SK-MEL-5 (cell line): Measurements from ENCODE around the gene CEP97. TPM values are rescaled to one million over a fixed set of nuclear protein-coding genes. Genes with fewer than 3 reads are reported as not detected.

Experiments
- DNase-seq: peaks from one replicate; pipeline ENCODE4 v3.0.0-alpha.2; 2016; ENCODE audit warnings: low read depth, low spot score
- in situ Hi-C: cut with HindIII; loops from 2 replicates; pipeline ENCODE4 v1.10.0; 2016; ENCODE audit warnings: low sequenced_read_pairs, high pct_unique_total_duplicates, low pct_unique_long_range_greater_than_20kb
- total RNA-seq: library from RNA; depleted of rRNA; stranded (reverse); fragments of >200 nt; shearing (Covaris generic); gene quantifications from 2 replicates; pipeline ENCODE4 v1.2.3, GENCODE V29; 2014

The CEP97 gene
- total RNA-seq, 1 experiment from 2014 or later = 17.9 TPM

DNA sequence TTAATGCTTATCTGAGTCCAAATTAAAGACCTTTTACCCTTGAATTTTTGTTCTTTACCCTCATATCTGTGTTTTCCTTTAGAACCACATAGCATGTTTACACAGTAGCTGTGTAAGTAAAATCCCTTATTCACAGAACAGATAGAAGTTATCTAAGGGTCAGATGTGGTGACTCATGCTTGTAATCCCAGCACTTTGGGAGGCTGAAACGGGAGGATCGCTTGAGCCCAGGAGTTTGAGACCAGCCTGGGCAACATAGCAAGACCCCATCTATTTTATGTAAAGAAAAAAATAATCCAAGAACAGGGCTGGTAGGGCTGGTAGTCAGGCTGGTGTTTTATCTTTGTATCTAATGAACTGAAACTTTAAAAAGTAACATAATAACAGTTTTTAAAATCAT lies 77.8 kb downstream of the CEP97 start:
- in situ Hi-C loops = loop anchor here (25.0 kb wide), 1 partner anchor 735 kb away; no protein-coding TSS in a partner anchor
- DNase-seq = no peak

DNA sequence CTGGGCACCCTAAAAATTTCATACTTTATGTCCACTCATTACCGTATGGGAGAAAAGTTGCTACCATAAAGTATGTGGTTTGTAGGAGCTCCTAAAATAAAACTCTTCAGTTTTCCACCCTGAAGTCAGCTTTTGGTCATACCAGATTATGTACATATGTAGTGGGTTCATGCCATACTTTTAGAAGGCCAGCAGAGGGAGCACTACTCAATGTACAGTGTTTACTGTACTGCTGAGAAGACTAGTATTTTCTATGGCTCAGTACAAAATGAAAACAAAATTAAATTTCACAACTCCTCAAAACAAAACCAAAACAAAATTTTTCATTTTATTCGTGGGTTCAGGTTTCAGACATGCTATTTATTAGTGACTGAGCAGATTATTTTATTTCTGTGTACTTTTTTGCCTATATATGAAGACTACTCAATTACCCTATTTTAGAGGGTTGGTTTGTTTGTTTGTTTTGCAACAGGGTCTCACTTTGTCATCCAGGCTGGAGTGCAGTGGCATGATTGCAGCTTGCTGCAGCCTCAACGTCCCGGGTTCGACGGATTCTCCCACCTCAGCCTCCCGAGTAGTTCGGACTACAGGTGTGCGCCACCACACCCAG lies 78.9 kb downstream of the CEP97 start:
- in situ Hi-C loops = loop anchor here (25.0 kb wide), 1 partner anchor 734 kb away; no protein-coding TSS in a partner anchor
- DNase-seq = peak; percentile 84

DNA sequence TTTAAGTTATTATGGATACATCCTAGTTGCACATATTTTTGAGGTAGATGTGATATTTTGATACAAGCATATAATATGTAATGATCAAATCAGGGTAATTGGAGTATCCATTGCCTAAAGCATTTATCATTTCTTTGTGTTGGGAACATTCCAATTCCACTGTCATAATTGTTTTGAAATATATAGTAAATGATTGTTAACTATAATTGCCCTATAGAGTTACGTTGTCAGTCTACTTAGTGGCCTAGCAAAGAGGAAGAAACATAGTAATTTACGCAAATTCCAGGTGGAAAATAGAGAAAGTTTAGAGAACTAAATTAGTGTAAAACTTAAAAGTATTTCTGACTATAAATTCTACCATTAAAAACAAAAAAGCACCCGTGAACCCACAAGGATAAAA lies 79.5 kb downstream of the CEP97 start:
- DNase-seq = no peak
- in situ Hi-C loops = loop anchor here (25.0 kb wide), 1 partner anchor 733 kb away; no protein-coding TSS in a partner anchor

DNA sequence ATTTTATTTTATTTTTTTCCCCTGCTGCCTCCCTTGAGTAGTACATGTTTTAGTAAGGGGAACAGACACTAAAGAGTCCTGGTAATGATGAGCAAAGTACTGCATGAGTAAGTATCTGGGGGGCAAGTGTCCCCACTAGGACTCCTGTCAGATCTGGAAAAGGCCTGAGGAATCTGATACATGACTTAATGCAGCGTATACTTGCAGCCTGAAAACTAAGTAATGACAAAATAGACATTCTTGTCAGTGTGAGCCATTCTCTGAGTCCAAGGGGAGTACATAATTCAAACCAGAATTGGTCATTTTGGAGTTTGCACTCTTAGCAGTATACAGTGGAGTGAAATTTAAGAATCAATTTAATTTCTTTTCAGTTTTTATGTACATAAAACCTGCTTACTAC lies 82.1 kb downstream of the CEP97 start:
- no peak for DNase-seq
- in situ Hi-C loops = loop anchor here (25.0 kb wide), 1 partner anchor 731 kb away; no protein-coding TSS in a partner anchor

DNA sequence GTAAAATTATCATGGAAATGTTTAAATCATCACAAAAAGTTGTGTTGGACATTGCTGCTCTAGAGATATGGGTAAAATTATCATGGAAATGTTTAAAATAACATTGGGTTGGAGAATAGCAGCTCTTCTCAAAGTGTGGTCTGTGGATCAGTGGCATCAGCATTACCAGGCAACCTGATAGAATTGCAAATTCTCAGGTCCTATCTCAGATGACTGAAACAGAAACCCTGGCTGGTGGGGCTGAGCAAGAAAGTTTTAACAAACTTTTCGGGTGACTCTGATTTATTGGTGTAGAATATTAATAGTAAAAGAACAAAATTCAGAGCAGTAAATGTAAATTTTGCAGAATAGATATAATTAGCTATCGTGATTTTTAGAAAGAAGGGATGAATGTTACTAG lies 83.5 kb downstream of the CEP97 start:
- no peak for DNase-seq
- in situ Hi-C loops = loop anchor here (25.0 kb wide), 1 partner anchor 729 kb away; no protein-coding TSS in a partner anchor

DNA sequence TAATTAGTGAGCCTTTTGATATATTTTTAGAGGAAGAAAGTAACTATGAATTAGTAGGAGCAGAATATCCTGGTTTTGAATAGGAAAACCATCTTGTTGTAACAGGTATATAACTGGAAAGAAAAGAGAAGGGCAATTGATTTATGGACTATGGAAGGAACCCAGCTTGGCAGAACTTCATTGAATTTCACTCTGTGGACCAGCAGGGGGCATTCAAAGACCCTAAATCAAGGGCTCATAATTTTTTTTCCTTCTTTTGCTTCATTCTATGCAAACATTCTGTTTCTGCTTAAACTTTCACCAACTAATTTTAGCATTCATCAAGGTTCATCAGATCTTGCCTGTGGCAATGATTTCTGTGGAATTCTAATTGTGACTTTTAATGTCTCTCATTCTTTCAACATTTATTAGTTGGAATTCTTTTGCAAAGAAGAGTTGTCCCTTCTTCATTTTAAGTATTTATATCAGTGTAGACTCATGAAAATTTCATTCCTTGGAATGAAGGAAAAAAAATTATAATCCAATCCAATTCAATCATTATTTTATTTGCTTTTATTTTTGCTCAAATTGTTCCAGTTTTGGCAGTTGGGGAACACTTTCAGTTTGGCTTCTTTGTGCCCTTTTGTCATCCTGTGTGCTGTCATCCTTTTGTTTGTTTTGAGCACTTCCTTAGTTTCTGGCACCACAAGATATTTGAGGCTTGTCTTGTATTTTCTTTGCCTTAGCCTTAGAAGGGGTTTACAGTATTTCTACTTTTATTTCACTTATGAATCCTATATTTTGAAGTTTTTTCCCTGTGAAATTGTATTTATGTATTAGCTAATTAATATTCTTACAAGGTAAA lies 85.0 kb downstream of the CEP97 start:
- in situ Hi-C loops = loop anchor here (25.0 kb wide), 1 partner anchor 728 kb away; no protein-coding TSS in a partner anchor

DNA sequence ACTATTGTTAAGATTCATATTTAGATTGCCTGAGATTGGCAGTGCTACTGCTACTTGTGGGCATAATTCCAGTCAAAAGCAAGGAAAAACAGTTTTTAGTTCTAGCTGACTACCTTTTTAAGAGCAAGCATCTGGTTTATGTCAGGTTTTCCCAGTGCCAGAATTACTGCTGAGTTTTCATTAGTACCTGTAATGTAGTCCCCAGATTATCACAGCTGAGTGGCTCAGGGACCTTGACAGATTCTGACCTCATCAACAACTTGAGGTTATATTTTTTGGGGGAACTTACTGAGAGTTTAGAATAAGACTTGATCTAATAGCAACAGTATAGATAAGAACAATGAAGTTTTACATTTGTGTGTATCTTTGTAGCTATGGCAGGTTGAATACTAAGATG lies 85.6 kb downstream of the CEP97 start:
- no peak for DNase-seq
- in situ Hi-C loops = loop anchor here (25.0 kb wide), 1 partner anchor 727 kb away; no protein-coding TSS in a partner anchor

More for the DNA sequence above, 85.0 kb downstream of the CEP97 start:
- DNase-seq = peak; percentile 68

DNA sequence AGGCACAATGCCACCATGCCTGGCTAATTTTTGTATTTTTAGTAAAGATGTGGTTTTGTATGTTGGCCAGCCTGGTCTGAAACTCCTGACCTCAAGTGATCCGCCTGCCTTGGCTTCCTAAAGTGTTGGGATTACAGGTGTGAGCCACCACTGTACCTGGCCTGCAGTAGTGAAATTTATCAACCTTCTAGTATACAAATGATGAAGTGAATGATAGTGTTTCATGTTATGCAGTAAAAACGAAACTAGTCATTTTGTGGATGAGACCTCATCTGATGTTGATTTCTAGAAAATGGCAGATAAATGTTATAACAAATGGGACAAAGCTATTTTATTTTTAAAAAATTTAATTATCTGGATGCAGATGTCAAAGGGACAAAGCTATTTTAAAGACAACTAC lies 87.5 kb downstream of the CEP97 start:
- in situ Hi-C loops = loop anchor here (25.0 kb wide), 1 partner anchor 725 kb away; no protein-coding TSS in a partner anchor
- DNase-seq = no peak

DNA sequence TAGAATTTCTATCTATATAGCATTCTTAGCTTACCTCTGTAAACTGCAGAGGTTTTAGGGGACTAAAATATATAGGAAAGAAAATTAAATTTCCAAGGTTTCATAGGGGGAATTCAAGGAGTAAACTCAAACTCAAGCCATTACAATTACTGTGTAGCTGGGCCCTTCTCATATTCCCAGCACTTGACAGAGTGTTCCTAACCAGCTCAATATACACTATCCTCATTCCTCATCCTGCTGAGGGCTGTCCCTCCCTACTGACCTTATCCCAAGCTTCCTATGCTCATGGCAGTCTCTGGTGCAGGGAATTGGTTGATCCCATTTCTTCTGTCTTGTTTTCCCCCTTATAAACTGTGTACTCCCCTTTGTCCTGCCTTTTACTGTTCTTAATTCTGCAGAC lies 88.5 kb downstream of the CEP97 start:
- in situ Hi-C loops = loop anchor here (25.0 kb wide), 1 partner anchor 724 kb away; no protein-coding TSS in a partner anchor
- DNase-seq = no peak

DNA sequence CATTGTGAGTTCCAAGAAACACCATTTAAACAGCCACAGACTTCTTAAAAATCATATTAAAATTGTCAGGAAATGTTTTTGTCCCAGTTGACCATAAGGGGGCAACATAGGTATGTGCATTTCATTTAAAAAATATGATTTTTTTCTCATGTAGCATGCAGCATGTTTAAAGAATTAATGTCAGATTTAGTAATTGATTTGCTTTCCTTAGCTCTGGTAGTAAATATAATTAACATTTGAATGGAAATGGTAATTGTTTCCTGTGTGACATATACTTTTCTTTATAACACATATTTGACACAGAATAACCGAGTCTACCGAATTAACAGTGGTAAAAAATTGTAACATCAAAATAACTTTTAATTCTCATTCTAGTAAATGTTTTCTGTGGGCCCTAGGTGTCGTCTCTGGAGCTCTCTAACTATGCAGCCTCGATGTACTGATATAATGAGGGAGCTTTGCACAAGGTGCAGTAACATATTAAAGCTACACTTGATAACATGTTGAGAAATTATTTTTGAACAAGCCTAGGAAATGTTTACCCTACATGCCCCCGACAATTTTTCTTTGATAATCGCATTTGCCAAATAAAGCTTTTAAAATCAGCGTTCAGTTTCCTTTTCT lies 89.5 kb downstream of the CEP97 start:
- in situ Hi-C loops = loop anchor here (25.0 kb wide), 1 partner anchor 723 kb away; no protein-coding TSS in a partner anchor
- peak; percentile 60 for DNase-seq

DNA sequence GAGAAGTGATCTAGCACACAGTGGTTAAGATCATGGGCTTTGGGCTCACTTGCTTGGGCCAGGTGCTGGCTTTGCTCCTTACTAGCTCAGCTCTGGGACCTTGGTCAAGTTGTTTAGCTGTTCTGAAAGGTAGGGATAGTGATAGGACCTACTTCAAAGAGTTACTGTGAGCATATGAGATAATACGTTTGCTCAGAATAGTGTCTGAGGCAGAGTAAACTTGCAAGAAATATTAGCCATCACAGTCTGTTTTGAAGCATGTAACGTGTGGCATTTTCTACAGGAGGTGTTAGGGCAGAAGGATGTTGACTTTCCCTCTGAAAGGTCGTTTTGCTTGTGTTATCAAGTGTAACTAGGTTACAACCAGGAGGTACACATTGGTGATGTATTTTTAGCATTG lies 90.4 kb downstream of the CEP97 start:
- no peak for DNase-seq
- in situ Hi-C loops = loop anchor here (25.0 kb wide), 1 partner anchor 722 kb away; no protein-coding TSS in a partner anchor

DNA sequence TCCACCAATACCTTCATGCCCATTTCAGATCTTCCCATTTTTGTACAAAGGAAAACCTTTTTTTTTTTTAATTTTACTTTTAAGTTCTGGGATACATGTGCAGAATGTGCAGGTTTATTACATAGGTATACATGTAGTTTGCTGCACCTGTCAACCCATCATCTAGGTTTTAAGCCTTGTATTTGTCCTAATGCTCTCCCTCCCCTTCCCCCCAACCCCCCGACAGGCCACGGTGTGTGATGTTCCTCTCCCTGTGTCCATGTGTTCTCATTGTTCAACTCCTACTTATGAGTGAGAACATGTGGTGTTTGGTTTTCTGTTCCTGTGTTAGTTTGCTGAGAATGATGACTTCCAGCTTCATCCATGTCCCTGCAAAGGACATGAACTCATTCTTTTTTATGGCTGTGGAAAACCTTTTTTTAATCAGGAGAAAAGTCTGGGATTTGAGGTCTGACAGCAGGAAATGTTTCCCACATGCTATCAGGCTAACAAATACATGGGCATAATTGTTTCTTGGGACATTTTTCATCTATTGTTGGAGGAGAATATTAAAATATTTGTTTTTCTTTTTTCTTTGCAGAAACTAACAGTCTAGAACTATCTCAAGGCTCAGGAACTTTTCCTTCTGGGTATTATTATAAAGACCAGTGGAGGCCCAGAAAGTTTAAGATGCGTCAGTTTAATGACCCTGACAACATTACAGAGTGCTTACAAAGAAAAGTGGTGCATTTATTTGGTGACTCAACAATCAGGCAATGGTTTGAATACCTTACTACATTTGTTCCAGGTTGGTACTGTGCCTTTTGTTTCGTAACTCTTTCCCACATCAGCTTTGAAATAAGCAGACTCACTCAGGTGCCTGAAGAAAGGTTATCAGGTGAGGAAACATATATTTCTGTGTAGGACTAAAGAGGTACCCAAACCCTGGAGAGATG lies 92.1 kb downstream of the CEP97 start:
- no peak for DNase-seq
- in situ Hi-C loops = loop anchor here (25.0 kb wide), 1 partner anchor 721 kb away; no protein-coding TSS in a partner anchor

DNA sequence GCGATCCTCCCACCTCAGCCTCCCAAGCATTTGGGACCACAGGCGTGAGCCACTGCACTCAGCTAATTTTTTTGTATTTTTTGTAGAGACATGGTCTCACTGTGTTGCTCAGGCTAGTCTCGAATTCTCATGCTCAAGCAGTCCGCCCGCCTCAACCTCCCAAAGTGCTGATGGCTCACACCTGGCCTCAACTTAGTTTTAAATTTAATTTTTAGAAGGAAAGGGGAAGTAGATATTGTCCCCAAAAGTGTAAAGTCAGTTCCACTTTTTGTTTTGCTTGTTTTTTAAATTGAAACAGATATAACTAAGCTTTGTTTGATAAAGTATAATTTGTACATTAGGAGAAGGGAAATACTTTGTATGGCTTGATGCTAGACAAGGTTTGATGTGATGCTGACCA lies 93.6 kb downstream of the CEP97 start:
- DNase-seq = no peak
- in situ Hi-C loops = loop anchor here (25.0 kb wide), 1 partner anchor 719 kb away; no protein-coding TSS in a partner anchor

DNA sequence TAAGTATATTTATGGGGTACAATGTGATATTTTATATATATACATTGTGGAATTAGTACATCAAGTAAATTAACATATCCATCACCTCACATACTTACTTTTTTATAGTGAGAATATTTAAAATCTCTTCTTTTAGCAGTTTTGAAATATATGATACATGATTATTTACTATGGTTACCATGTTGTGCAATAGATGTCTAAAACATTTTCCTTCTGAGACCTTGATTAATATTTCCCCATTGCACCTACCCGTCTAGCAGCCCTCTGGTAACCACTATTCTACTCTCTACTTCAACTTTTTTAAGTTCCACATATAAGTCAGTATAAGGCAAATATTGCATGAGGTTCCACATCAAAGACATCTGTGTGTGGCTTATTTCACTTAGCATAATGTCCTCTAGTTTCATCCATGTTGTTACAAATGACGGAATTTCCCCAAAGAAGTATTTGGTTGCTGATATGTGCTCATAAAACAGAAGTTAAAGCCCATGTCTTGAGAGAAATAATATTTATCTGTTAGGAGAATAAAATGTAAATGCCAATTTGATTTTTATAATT lies 95.3 kb downstream of the CEP97 start:
- DNase-seq = no peak
- in situ Hi-C loops = loop anchor here (25.0 kb wide), 1 partner anchor 718 kb away; no protein-coding TSS in a partner anchor
